ENCODE measurements around the gene BAX. TPM values are rescaled to one million over a fixed set of nuclear protein-coding genes. Genes with fewer than 3 reads are reported as not detected.

Gene BAX
- total and polyA plus RNA-seq, 2 of the 4 experiments (the other 2 are of a cell fraction): 23.3 to 169 TPM

DNA sequence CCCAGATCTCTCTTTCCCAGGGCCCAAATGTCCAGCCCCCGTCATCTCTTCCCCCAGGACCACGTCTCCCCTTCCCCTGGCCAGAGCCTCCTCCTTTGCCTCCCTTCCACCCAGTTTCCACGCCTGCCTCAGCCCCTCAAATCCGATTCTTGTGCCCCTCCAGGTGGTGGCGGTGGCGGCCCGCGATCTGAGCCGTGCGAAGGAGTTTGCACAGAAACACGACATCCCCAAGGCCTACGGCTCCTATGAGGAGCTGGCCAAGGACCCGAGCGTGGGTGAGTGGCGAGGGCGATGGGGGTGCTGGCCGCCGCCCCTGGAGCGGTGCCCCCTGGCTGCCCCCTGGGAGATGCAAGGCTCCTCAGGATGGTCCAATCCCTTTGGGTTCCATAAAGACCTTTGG, 19.8 kb upstream of the BAX start:
- H2AK5ac ChIP-seq (ENCODE audit: low read depth, low read length): no peak overlapping the region
- no peak overlapping the region for H3K9ac ChIP-seq (ENCODE audit: low read depth, low read length)
- H3K4me1 ChIP-seq (ENCODE audit: control insufficient read depth, insufficient read depth, low read length): no peaks in the 10 kb centered on the region
- H3K27me3 ChIP-seq (ENCODE audit: control insufficient read depth, insufficient read depth, low read length): no peaks in the 10 kb centered on the region
- intact Hi-C loops (cut with micrococcal nuclease): no loop called here
- H2AFZ ChIP-seq (replicated peaks; ENCODE audit: low read length, poor library complexity): no peak overlapping the region
- no peak overlapping the region for H3K27ac ChIP-seq (ENCODE audit: insufficient read depth, low read length)
- in situ Hi-C loops (cut with MboI; ENCODE audit: low sequenced_read_pairs): no loop called here
- H2BK15ac ChIP-seq (ENCODE audit: low read depth, low read length): no peak overlapping the region
- CTCF ChIA-PET: no interaction called here
- TF ChIP-seq CEBPB (IDR thresholded peaks at IDR 0.05; ENCODE audit: low read depth, low read length) (no peak), RAD21 (IDR thresholded peaks at IDR 0.05; ENCODE audit: low read length) (no peak), RFX5 (IDR thresholded peaks at IDR 0.05; ENCODE audit: low read depth, low read length) (no peak), CHD1 (IDR thresholded peaks at IDR 0.05; ENCODE audit: low read depth, low read length) (no peak), MAZ (IDR thresholded peaks at IDR 0.05; ENCODE audit: borderline replicate concordance, low read depth, low read length) (no peak), RCOR1 (IDR thresholded peaks at IDR 0.05; ENCODE audit: insufficient replicate concordance, low read length) (no peak), POLR2A (IDR thresholded peaks at IDR 0.05; ENCODE audit: low read depth, low read length) (no peak), FOS (IDR thresholded peaks at IDR 0.05; ENCODE audit: low read depth, low read length) (no peak), MXI1 (IDR thresholded peaks at IDR 0.05; ENCODE audit: borderline replicate concordance, low read depth, low read length) (no peak), BHLHE40 (IDR thresholded peaks at IDR 0.05; ENCODE audit: low read depth, low read length) (no peak), NFE2L2 (IDR thresholded peaks at IDR 0.05; ENCODE audit: low read depth, low read length) (no peak)
- TF ChIP-seq, protein P1, sequence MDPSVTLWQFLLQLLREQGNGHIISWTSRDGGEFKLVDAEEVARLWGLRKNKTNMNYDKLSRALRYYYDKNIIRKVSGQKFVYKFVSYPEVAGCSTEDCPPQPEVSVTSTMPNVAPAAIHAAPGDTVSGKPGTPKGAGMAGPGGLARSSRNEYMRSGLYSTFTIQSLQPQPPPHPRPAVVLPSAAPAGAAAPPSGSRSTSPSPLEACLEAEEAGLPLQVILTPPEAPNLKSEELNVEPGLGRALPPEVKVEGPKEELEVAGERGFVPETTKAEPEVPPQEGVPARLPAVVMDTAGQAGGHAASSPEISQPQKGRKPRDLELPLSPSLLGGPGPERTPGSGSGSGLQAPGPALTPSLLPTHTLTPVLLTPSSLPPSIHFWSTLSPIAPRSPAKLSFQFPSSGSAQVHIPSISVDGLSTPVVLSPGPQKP (IDR thresholded peaks at IDR 0.05; ENCODE audit: borderline replicate concordance, low read depth, low read length): no peak
- TF ChIP-seq, protein P2, sequence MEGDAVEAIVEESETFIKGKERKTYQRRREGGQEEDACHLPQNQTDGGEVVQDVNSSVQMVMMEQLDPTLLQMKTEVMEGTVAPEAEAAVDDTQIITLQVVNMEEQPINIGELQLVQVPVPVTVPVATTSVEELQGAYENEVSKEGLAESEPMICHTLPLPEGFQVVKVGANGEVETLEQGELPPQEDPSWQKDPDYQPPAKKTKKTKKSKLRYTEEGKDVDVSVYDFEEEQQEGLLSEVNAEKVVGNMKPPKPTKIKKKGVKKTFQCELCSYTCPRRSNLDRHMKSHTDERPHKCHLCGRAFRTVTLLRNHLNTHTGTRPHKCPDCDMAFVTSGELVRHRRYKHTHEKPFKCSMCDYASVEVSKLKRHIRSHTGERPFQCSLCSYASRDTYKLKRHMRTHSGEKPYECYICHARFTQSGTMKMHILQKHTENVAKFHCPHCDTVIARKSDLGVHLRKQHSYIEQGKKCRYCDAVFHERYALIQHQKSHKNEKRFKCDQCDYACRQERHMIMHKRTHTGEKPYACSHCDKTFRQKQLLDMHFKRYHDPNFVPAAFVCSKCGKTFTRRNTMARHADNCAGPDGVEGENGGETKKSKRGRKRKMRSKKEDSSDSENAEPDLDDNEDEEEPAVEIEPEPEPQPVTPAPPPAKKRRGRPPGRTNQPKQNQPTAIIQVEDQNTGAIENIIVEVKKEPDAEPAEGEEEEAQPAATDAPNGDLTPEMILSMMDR (conservative IDR thresholded peaks at IDR 0.05; ENCODE audit: low read depth, low read length): no peak
- TF ChIP-seq, protein P3, sequence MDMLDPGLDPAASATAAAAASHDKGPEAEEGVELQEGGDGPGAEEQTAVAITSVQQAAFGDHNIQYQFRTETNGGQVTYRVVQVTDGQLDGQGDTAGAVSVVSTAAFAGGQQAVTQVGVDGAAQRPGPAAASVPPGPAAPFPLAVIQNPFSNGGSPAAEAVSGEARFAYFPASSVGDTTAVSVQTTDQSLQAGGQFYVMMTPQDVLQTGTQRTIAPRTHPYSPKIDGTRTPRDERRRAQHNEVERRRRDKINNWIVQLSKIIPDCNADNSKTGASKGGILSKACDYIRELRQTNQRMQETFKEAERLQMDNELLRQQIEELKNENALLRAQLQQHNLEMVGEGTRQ (IDR thresholded peaks at IDR 0.05; ENCODE audit: low read depth, low read length): no peak
- BruUV-seq (replicated peaks): no TSS peak
- no peak overlapping the region for H4K91ac ChIP-seq (ENCODE audit: insufficient read depth, low read depth, low read length)
- no peak overlapping the region for H3K56ac ChIP-seq (ENCODE audit: extremely low read depth, insufficient read depth, low read length)
- no peak overlapping the region for H2BK5ac ChIP-seq (ENCODE audit: low read depth, low read length, poor library complexity, severe bottlenecking)
- H3K23ac ChIP-seq (ENCODE audit: low read depth, low read length): no peak overlapping the region
- WGBS, 2 experiments (ENCODE audit: extremely low coverage in 2 of 2, insufficient read length in 1 of 2): 90% methylated on average over 15 of the region's 19 CpGs; no CpG with 5 or more reads in 1 of the 2 experiments
- H2BK20ac ChIP-seq (ENCODE audit: low read depth, low read length): no peak overlapping the region
- H3K18ac ChIP-seq (ENCODE audit: low read depth, low read length): no peak overlapping the region
- H2AK9ac ChIP-seq (replicated peaks; ENCODE audit: low read depth, low read length, poor library complexity): no peak overlapping the region
- no peaks in the 10 kb centered on the region for H3K36me3 ChIP-seq (ENCODE audit: control insufficient read depth, insufficient read depth, low read length)
- DNase-seq: no peak
- no peak overlapping the region for H3K4me2 ChIP-seq (ENCODE audit: low read depth, low read length)
- H3K9me3 ChIP-seq (ENCODE audit: control insufficient read depth, insufficient read depth, low read length): no peaks in the 10 kb centered on the region
- no peak for ATAC-seq (ENCODE audit: low read depth)
- H2BK120ac ChIP-seq (ENCODE audit: low read depth, low read length): no peak overlapping the region
- H3K9me1 ChIP-seq (ENCODE audit: insufficient read depth, low read length): no peaks in the 10 kb centered on the region
- H4K5ac ChIP-seq (ENCODE audit: low read depth, low read length): no peak overlapping the region
- H4K8ac ChIP-seq (ENCODE audit: low read depth in 2 of 2, low read length in 2 of 2): no peak overlapping the region
- no peaks in the 10 kb centered on the region; a peak in 1 of 4 replicates for H3K79me1 ChIP-seq (ENCODE audit: low read depth in 1 of 2, low read length in 2 of 2)
- no peak overlapping the region for H3K4me3 ChIP-seq (ENCODE audit: insufficient read depth, low read depth, low read length)
- no peak overlapping the region for H3K4ac ChIP-seq (ENCODE audit: low read depth, low read length)
- dilution Hi-C loops (cut with HindIII; ENCODE audit: low sequenced_read_pairs, unreplicated experiment): no loop called here
- H3K14ac ChIP-seq (replicated peaks; ENCODE audit: low read depth, low read length): no peak overlapping the region
- no peaks in the 10 kb centered on the region for H4K20me1 ChIP-seq (ENCODE audit: insufficient read depth, low read length)
- POLR2A ChIA-PET (ENCODE audit: unreplicated experiment): no interaction called here

Measured in IMR-90 (cell line).